GM18867 (cell line): ENCODE results near the gene ZEB2.

ENCODE experiments used
- ATAC-seq: cut with Tn5 transposase; IDR thresholded peaks from one replicate; pipeline ENCODE4 v1.9.1; 2021; ENCODE audit warnings: mild to moderate bottlenecking, moderate library complexity; ENCODE audit not compliant: unreplicated experiment

ZEB2 gene

GRCh38 chr2:144496977-144497598 is 22.8 kb downstream of the ZEB2 start:
- no peak for ATAC-seq

- ATAC-seq: no peak
These were observed 23.6 kb downstream of the ZEB2 start for GRCh38 chr2:144496092-144496976.

- no peak for ATAC-seq
These were observed 24.5 kb downstream of the ZEB2 start for GRCh38 chr2:144495227-144496091.

GRCh38 chr2:144493027-144493809 is 26.7 kb downstream of the ZEB2 start:
- no peak for ATAC-seq

- ATAC-seq: peak; percentile 70
These were observed 29.1 kb downstream of the ZEB2 start for GRCh38 chr2:144490857-144491256.

- ATAC-seq: peak; percentile 45
These were observed 29.9 kb downstream of the ZEB2 start for GRCh38 chr2:144490017-144490416.

GRCh38 chr2:144489315-144489916 is 30.5 kb downstream of the ZEB2 start:
- no peak for ATAC-seq

- ATAC-seq: no peak
These were observed 35.5 kb downstream of the ZEB2 start for GRCh38 chr2:144484201-144484948.

GRCh38 chr2:144481666-144482065 is 38.3 kb downstream of the ZEB2 start:
- no peak for ATAC-seq

GRCh38 chr2:144481109-144481508 is 38.8 kb downstream of the ZEB2 start:
- ATAC-seq: no peak

- ATAC-seq: no peak
These were observed 39.6 kb downstream of the ZEB2 start for GRCh38 chr2:144480285-144480684.

- peak; percentile 46 for ATAC-seq
These were observed 40.3 kb downstream of the ZEB2 start for GRCh38 chr2:144479659-144480058.

GRCh38 chr2:144479138-144479537 is 40.8 kb downstream of the ZEB2 start:
- no peak for ATAC-seq

- ATAC-seq: no peak
These were observed 42.0 kb downstream of the ZEB2 start for GRCh38 chr2:144477957-144478311.

GRCh38 chr2:144477281-144477956 is 42.5 kb downstream of the ZEB2 start:
- ATAC-seq: no peak

GRCh38 chr2:144476682-144477081 is 43.2 kb downstream of the ZEB2 start:
- no peak for ATAC-seq

GRCh38 chr2:144475569-144476275 is 44.2 kb downstream of the ZEB2 start:
- ATAC-seq: no peak

GRCh38 chr2:144475044-144475443 is 44.9 kb downstream of the ZEB2 start:
- ATAC-seq: peak; percentile 49
